DMS153 (cell line): Measurements from ENCODE around the gene TMEM120B.
"Not testable (repeated sequence)": the region's sequence is repeated elsewhere in the genome, so short reads cannot be mapped to it uniquely, and the experiment has no call there.

Experiments
- DNase-seq: peaks from one replicate; lab custom pipeline; 2025; lab: John Stamatoyannopoulos, UW

The TMEM120B gene

DNA sequence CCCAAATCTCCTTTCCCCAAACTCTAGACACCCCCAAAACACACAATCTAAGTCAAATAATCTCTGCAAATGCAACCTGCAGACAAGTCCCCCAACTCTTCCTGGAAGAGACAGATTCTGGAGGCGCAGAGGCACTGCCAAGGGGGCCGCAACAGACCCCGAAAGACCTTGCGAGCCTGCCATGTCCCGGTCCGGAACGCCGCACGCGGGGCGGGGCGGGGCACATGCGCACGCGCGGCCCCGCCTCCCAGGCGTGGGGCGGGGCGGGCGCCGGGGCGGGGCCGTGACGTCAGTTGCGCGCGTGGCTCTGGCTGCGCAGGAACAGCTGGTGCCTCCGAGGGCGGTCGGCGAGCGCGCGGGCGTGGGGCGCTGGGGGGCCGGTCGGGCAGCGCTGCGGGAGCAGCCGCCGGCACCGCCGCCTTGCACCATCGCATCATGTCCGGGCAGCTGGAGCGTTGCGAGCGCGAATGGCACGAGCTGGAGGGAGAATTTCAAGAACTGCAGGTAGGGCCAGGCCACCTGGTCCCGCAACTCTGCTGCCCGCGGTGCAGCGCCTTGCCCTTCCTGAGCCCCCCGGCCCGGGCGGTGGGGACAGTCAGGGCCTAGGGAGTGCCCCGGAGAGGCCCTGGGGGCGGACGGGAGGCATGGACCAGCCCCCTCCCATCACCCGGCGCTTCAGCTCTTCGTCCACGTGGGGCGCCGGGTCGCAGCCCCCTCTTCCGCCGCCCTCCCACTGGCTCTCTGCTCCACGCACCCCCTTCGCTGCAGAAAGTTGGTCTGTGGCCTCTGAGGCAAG lies at the start of gene TMEM120B:
Gene TMEM120B, plus strand, starts transcription at position 292 of the 796 bp plus-strand sequence. Its CDS starts 144 bp downstream, at position 436.
- peak; percentile 28 for DNase-seq

DNA sequence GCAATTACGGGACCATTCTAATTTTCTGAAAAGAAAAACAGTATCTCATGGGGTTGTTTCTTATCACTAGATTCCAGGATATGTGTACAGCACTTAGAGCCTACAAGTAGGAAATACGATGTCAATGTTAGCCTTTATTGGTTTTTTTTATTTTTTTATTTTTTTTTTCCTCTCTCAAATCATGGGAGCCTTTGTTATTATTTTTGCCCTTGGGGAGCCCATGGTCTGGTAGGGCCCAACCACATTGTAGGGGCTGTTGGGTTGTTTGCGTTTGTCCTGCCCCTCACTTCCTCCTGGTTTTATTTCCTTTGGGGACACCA lies 49.0 kb upstream of the TMEM120B start:
- no peak for DNase-seq

DNA sequence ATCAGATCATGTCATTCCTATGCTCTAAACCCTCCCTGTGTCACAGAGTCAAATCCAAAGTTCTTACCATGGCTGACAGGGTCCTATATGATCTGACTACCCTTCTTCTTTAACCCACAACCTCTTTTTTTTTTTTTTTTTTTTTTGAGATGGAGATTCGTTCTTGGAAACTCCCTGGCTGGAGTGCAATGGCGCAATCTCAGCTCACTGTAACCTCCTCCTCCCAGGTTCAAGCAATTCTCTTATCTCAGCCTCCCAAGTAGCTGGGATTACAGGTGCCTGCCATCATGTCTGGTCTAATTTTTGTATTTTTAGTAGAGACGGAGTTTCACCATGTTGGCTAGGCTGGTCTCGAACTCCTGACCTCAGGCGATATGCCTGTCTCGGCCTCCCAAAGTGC lies 45.7 kb upstream of the TMEM120B start:
- DNase-seq = not testable (repeated sequence)

DNA sequence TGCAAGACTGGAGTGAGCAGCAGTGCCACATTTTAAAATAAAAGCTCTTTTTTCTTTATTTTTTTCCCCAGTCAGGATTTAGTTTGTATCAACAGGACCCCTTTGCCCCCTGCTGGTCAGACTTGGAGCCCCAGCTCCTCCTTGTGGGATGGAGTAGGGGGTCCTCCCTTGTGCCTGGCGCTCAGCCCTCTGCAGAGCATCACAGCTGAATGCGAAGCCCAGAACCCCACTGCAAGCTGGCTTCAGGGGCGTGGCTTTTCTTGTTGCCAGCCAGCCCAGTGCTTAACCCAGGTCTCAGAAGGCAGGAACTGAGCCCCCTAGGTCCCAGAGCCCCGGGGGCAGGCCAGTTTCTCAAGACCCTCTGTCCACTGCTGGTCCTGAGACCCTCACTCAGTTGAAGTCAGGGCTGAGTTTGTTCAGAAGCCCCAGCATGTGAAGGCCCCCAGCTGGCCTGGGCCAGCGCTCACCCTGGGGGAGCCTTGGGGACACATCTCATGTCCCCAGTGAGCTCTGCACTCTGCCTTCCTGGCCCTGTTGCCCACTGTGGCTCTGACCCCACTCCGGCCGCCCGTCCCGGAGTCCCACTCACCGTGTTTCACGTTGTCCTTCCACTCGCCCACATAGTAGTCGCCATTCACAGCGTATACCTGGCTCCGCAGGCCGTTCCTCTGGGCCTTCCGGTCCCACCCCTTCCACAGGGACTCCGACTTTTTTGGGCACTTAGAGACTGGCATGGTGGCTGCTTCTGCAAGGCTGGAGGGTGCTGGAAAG lies 43.6 kb upstream of the TMEM120B start:
- no peak for DNase-seq

DNA sequence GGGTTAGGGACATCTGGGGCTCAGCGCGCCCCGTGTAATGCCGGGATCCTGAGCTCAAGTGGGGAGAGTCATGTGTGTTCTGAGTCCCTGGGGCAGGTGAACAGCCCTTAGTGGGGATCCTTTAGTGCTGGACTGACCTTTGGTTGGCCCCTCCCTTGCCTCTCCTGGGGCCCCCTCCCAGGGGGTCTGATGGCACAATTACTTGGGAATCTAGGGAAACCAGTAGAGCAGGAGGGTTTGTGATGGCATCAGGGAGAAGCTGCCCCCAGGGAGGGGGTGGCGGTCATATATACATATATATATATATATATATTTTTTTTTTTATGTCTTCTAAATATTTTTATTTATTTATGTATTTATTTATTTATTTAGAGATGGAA lies 43.0 kb upstream of the TMEM120B start, which contains the start of gene MORN3:
Gene MORN3, minus strand, starts transcription at position 134 of the 380 bp plus-strand sequence. CDS start 171 bp downstream, outside the sequence.
- DNase-seq = no peak

DNA sequence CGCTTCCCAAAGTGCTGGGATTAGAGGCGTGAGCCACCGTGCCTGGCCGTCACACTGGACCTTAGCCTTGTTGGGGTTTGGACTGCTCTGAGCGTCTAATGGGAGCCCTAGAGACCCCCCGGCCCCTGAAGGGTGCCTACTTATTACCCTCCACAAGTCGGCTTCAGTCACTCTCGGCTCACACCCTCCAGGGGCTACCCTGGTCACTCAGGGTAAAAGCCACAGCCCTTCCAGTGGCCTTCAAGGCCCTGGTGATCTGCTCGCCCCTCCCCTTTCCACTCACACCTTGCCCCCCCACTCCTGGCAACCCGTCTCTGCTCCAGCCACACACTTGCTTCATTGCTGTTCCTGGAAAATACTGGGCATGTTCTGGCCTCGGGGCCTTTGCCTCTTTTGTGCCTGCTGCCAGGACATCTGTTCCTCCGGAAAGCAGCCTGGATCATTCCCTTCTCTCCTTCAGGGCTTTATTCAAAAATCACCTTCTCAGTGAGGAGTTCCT lies 39.5 kb upstream of the TMEM120B start:
- peak; percentile 13 for DNase-seq

DNA sequence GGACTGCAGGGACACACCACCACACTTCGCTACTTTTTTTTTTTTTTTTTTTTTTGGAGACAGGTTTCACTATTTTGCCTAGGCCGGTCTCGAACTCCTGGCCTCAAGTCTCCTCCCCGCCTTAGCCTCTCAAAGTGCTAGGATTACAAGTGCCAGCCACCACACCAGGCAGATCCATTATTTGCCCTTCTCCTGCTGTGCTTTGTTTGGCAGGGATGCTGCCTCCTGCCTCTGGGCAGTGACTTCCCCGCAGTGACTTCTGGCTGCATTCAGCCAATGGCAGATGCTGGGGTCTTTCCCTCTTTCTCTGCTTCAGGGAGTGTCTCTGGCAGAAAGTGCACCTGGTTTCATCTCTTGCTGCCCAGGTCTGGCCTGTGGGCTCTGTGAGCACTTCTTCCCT lies 36.4 kb upstream of the TMEM120B start:
- DNase-seq = no peak

DNA sequence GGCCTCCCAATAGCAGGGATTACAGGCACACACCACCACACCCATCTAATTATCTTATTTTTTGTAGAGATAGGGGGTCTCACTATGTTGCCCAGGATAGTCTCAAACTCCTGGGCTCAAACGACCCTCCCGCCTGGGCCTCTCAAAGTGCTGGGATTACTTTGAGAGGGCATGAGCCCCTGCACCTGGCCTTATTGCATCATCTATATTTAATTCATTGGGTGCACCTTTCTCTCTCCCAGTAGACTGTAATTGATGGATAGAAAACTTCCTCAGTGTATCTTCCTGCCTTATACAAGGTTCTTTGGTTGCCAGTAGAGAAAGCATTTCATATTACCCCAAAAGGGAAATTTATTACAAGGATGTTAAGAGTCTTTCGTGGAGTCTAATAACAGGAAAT lies 34.2 kb upstream of the TMEM120B start:
- no peak for DNase-seq

DNA sequence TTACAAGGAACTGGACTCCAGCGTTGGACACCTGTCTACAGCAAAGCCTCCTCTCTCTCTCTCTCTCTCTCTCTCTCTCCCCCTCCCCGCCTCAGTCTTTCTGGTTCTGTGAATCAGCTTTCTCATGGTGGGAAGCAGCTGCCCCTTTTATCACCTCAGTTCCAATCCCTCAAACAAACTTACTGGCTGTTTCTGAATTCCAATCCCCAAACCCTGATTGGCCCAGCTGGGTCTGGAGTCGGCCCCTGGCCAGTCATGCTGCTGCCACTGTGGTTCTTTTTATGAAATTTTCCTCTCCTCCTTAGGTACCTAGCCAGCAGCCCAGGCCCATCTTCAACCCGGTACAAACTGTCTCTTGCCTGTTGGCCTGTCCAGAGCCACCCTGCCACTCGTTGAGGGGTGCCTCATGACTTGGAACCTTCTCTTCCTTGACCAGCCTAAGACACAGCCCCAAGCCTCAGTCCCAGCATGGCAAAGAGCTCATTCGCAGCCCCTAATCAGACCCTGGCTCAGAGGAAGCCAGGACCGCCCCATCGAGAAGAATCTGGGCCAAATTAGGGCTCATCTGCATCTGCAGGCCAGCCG lies 33.7 kb upstream of the TMEM120B start:
- no peak for DNase-seq

DNA sequence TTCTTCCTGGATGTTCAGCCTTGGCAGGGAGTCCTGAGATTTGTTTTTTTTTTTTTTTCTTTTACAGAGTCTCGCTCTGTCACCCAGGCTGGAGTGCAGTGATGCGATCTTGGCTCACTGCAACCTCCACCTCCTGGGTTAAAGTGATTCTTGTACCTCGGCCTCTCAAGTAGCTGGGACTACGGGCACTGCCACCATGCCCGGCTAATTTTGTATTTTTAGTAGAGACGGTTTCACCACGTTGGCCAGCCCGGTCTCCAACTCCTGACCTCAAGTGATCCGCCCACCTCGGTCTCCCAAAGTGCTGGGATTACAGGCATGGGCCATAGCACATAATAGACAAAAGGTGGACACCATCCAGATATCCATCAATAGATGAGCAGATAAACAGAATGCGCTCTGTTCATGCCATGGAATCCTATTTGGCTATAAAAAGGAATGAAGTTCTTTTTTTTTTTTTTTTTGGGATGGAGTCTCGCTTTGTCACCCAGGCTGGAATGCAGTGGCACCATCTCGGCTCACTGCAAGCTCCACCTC lies 32.8 kb upstream of the TMEM120B start:
- not testable (repeated sequence) for DNase-seq

DNA sequence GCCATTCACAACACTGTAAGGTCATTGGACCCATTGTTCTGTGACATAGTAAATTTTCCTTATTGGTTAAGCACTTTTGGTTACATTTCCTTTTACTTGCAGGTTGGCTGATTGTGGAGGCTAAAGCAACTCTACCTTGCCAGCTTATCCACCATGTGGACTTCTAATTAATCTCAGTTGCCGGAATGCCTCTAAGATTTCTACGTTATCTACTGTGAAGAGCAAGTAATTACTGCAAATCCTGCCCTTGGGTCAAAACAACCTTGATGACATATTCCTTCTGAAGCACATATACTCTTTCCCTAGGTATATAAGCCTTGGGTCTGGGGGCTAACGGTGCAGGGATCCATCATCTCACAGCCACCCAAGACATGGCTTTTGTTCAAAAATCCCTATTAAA lies 23.6 kb upstream of the TMEM120B start:
- DNase-seq = no peak

DNA sequence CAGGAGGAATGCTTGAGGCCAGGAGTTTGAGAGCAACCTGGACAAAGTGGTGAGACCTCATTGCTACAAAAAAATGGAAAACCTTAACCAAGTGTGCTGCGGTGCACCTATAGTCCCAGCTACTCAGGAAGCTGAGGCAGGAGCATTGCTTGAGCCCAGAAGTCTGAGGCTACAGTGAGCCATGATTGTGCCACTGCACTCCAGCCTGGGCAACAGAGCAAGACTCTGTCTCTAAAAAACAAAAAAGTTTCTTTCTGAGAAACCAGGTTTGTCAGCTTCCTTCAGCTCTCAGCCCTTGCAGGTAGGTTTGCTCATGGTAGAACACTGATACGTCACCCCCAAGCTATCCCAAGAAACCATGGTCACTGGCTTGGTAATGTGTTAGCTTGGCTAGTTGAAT lies 23.1 kb upstream of the TMEM120B start:
- DNase-seq = no peak

DNA sequence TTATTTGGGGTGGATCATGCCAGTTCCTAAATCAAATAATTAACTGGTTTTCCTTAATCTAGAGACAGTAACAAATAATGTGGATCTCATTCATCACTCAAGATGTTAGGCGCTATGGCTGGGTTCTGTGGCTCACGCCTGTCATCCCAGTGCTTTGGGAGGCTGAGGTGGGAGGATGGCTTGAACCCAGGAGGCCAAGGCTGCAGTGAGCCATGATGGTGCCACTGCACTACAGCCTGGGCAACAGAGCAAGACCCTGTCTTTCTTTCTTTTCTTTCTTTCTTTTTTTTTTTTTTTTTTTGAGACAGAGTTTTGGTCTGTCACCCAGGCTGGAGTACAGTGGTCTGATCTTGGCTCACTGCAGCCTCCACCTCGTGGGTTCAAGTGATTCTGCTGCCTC lies 19.8 kb upstream of the TMEM120B start:
- DNase-seq = not testable (repeated sequence)

DNA sequence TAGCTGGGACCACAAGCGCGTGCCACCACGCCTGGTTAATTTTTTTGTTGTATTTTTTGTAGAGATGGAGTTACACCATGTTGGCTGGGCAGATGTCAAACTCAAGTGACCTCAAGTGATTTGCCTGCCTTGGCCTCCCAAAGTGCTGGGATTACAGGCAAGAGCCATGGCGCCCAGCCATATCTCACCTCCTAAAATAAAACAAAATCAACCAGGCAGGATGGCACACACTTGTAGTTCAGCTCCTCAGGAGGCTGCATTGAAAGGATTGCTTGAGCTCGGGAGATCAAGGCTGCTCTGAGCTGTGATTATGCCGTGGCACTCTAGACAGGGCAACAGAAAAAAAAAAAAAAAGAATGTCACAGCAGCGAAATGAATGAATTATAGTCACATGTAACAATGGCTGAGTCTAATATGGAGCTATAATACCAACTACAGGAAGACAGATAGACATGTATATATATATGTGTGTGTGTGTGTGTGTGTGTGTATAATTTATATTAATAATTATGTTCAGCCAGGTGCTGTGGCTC lies 19.3 kb upstream of the TMEM120B start:
- DNase-seq = no peak

DNA sequence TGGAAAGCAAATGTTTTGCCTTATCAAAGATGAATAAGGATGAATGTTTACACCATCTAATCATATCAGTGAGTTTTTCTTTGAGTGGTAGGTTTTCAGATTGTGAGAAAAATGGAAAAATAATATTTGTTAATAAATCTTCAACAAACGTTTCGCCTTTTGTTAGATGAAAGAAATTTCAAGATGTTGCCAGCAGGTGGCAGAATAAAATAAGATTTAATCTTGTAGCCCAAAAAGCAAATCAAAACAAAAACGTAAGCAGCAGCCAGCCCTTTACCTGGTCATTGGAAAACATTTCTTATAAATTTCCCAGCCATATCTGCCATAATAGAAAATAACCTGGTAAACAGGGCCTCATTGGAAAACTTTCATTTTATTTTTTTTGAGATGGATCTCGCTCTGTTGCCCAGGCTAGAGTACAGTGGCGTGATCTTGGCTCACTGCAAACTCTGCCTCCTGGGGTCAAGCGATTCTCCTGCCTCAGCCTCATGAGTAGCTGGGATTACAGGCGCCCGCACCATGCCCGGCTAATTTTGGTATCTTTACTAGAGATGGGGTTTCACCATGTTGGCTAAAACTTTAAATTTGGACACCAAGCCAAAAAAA lies 15.4 kb upstream of the TMEM120B start:
- no peak for DNase-seq

DNA sequence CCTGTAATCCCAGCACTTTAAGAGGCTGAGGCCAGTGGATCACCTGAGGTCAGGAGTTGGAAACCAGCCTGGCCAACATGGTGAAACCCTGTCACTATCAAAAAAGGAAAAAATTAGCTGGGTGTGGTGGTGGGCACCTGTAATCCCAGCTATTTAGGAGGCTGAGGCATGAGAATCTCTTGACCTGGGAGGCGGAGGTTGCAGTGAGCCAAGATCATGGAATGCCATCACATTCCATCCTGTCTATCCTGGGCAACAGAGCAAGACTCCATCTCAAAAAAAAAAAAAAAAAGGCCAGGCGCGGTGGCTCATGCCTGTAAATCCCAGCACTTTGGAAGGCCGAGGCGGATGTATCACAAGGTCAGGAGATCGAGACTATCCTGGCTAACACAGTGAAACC lies 14.7 kb upstream of the TMEM120B start:
- not testable (repeated sequence) for DNase-seq

DNA sequence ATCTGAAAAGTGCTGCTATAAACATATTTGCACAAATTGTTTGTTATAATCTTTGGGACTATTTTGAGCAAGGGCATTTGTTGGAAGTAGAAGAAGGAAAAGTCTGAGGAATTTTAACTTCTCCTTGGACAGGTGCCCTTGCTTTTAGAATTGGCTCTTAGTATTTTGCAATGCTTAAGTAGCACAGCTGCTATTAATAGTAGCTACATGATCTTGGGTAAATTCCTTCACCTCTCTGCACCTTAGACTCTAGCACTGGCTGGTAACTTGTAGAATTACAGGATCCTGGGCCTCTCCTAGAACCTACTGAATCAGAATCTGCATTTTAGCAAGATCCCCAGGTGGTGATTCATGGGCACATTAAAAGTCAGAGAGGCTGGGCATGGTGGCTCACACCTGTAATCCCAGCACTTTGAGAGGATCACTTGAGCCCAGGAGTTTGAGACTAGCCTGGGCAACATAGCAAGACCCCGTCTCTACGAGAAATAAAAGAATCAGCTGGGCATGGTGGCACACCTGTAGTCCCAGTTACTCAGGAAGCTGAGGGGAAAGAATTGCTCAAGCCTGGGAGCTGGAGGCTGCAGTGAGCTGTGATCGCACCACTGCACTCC lies 10.8 kb upstream of the TMEM120B start:
- no peak for DNase-seq

DNA sequence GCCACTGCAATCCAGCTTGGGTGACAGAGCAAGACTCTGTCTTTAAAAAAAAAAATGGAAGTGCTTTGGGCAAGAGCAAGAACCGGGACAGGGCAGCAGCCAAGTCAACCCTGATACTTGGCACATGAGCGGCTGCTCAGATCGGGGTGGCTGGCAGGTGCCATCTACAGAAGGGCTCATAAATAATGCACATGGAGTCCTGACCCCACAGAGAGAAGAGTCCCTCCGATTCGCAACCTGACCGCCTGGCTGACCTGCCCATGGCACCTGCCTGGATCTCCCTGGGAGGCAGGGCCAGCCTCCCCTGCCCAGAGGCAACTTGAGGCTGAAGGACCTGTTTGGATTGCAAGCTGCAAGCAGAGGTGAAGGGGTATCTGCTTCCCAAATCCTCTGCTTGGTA lies 9.6 kb upstream of the TMEM120B start:
- DNase-seq = no peak

DNA sequence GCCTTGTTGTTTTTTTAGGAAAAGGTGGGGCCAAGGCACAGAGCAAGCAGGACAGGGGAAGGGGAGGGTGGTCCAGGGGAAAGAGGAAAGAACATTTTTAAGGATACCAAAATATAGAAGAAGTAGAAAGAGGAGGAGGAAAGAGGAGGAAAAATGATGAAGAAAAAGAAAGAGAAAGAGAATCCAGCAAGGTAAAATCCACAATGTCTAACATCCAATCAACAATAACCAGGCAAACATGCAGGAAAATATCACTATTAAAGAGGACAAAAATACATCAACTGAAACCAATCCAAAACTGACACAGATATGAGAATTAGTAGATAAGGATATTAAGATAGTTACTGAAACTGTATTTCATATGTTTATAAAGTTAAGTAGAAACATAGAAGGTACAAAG lies 7.0 kb upstream of the TMEM120B start:
- DNase-seq = no peak

DNA sequence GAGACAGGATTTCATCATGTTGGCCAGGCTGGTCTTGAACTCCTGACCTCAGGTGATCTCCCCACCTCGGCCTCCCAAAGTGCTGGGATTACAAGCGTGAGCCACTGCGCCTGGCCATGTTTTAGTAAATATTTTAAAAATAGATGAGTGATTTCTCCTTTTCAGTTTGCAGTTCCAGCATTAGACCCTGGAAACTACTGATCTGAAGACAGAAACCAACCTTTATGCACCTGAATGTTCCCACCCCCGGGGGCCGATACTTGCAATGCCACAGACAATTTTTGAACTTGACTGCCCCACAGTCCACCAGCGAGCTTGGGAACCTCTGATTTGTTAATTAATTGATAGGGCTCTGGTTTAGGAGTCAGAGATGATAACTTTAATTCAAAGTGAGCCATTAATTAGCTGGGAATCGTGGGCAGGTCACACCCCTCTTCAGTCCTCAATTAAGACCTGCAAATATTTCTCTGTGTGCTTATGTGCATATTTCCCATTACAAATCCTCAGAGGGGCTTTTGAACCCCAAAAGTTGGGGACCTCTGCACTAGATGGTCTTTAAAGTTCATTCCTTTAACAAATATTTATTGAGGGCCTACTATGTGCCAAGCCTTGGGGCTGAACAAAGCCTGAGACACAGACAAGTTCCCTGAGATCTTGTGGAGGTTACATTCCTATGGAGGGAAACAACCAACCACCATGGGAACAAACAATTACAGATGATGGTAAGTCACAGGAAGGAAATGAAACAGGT lies 4.1 kb upstream of the TMEM120B start:
- no peak for DNase-seq

DNA sequence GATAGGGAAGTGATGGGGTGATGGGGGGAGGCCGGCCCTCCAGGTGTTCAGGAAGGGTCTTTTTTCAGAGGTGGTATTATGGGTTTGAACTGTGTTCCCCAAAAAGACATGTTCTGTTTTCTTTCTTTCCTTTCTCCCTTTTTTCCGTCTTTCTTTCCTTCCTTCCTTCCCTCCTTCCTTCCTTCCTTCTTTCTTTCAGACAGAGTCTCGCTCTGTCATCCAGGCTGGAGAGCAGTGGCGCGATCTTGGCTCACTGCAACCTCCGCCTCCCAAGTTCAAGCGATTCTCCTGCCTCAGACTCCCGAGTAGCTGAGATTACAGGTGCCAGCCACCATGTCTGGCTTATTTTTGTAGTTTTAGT lies 3.5 kb upstream of the TMEM120B start:
- DNase-seq = not testable (repeated sequence)
